Activated CD4-positive, alpha-beta memory T cell treated with anti-CD3 and anti-CD28 coated beads, Interleukin-2, amount 10 ng/mL, durations not matched to agents 7 days and 5 days (primary cell): ENCODE results near the gene HLF. TPM values are rescaled to one million over a fixed set of nuclear protein-coding genes. Genes with fewer than 3 reads are reported as not detected.

Experiments
- CTCF ChIA-PET: fragments of 350-600 bp; sonication (Branson Sonifier 250); formaldehyde crosslinking; loops from one replicate; lab custom pipeline; 2021; ENCODE audit warnings: antibody characterized with exemption, inconsistent platforms; lab: Charles Lee
- POLR2A ChIA-PET: fragments of 350-600 bp; sonication (Branson Sonifier 250); formaldehyde crosslinking; loops from one replicate; lab custom pipeline; 2021; ENCODE audit warnings: antibody characterized with exemption; lab: Charles Lee
- DNase-seq: peaks from one replicate; pipeline ENCODE4 v3.0.0-alpha.2; 2020
- H3K27ac Mint-ChIP-seq: one replicate; pipeline ENCODE4 v1.8.0; 2021; ENCODE audit warnings: mild to moderate bottlenecking, mixed read lengths
- H3K27me3 Mint-ChIP-seq: one replicate; pipeline ENCODE4 v1.8.0; 2021; ENCODE audit warnings: mixed read lengths
- H3K36me3 Mint-ChIP-seq: one replicate; pipeline ENCODE4 v1.8.0; 2021; ENCODE audit warnings: low read depth, mixed read lengths
- H3K4me1 Mint-ChIP-seq: one replicate; pipeline ENCODE4 v1.8.0; 2021; ENCODE audit warnings: mixed read lengths
- H3K4me3 Mint-ChIP-seq: one replicate; pipeline ENCODE4 v1.8.0; 2021; ENCODE audit warnings: mild to moderate bottlenecking, mixed read lengths
- H3K9me3 Mint-ChIP-seq: one replicate; pipeline ENCODE4 v1.8.0; 2021; ENCODE audit warnings: mixed read lengths
- total RNA-seq, 2 experiments: library from RNA; stranded (reverse); gene quantifications; one replicate each; pipeline ENCODE4 v1.2.3, GENCODE V29; 2021

HLF gene
- total RNA-seq, 2 experiments from 2014 or later, result 2.8 to 3.3 TPM

DNA sequence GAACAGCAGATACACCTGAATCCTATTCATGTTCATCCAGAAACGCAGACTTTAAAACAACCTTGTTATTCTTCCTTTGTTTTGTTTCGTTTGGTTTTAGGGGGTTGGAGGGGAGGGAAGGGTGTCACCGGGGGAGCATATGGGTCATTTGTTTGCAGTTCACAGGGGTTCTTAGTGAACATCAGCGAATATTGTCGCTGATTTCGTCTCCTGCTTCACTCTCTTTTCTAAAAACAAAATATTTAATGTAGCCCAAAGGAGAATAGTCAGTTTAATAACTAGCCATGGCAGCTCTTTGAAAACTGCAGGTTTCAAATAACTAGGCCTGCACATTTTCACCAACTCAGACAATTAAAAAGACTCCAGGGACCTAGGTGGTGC is 37.6 kb downstream of the HLF start:
- no peaks in the 10 kb centered on the region for H3K27me3 Mint-ChIP-seq
- ChIA-PET POLR2A (no interaction called here), CTCF (no interaction called here)
- no peak overlapping the region for H3K27ac Mint-ChIP-seq
- H3K4me1 Mint-ChIP-seq, result peaks cover 13% of the 10 kb centered on the region
- H3K36me3 Mint-ChIP-seq, result no peaks in the 10 kb centered on the region
- no peak for DNase-seq
- H3K4me3 Mint-ChIP-seq, result no peak overlapping the region
- no peaks in the 10 kb centered on the region for H3K9me3 Mint-ChIP-seq

GRCh38 chr17:55303008-55303493 is 38.3 kb downstream of the HLF start:
- ChIA-PET POLR2A (interaction anchor here (1.1 to 1.3 kb wide), 2 partner anchors 41 to 45 kb away, joined by 3 to 4 read pairs; no protein-coding TSS in a partner anchor), CTCF (interaction anchor here (0.8 to 1.2 kb wide), 6 partner anchors 8 to 310 kb away, joined by 3 to 7 read pairs (median 4); no protein-coding TSS in a partner anchor)
- Mint-ChIP-seq H3K4me1 (peaks cover 13% of the 10 kb centered on the region), H3K27me3 (no peaks in the 10 kb centered on the region), H3K27ac (no peak overlapping the region), H3K36me3 (no peaks in the 10 kb centered on the region), H3K9me3 (no peaks in the 10 kb centered on the region), H3K4me3 (no peak overlapping the region)
- no peak for DNase-seq

DNA sequence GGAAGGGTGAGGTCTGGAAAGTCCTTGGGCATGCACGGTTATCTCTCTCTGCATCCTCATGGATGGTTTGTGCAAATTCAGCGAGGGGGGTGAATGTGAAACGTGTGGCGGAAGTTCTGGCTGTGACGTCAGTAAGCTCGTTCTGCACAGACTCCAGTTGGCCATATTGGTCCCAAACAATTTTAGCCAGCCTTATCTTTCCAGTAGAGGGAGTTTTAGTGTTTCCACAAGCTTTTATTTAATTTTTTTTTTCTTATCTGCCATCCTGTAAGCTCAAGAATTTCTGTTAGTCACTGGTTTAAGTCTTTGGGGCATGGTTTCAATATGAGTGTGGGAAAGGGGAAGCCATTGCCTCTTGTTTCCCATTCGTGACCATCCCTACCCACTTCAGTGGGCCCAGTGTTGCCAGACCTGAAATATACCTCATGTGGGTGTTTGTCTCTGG is 39.0 kb downstream of the HLF start:
- Mint-ChIP-seq H3K36me3 (no peaks in the 10 kb centered on the region), H3K27ac (no peak overlapping the region), H3K9me3 (no peaks in the 10 kb centered on the region), H3K4me1 (peaks cover 13% of the 10 kb centered on the region), H3K4me3 (no peak overlapping the region), H3K27me3 (no peaks in the 10 kb centered on the region)
- POLR2A ChIA-PET, result interaction anchor here (1.1 to 1.3 kb wide), 2 partner anchors 41 to 44 kb away, joined by 3 to 4 read pairs; no protein-coding TSS in a partner anchor
- DNase-seq, result no peak
- CTCF ChIA-PET, result interaction anchor here (0.8 to 1.2 kb wide), 6 partner anchors 9 to 311 kb away, joined by 3 to 7 read pairs (median 4); no protein-coding TSS in a partner anchor

GRCh38 chr17:55304171-55304859 is 39.6 kb downstream of the HLF start:
- H3K4me3 Mint-ChIP-seq, result no peak overlapping the region
- H3K36me3 Mint-ChIP-seq, result no peaks in the 10 kb centered on the region
- no peaks in the 10 kb centered on the region for H3K27me3 Mint-ChIP-seq
- DNase-seq, result no peak
- peaks cover 13% of the 10 kb centered on the region for H3K4me1 Mint-ChIP-seq
- ChIA-PET CTCF (interaction anchor here (0.8 to 1.2 kb wide), 5 partner anchors 10 to 87 kb away, joined by 3 to 7 read pairs (median 5); no protein-coding TSS in a partner anchor), POLR2A (interaction anchor here (1.1 to 1.3 kb wide), 2 partner anchors 40 to 44 kb away, joined by 3 to 4 read pairs; no protein-coding TSS in a partner anchor)
- H3K27ac Mint-ChIP-seq, result no peak overlapping the region
- H3K9me3 Mint-ChIP-seq, result no peaks in the 10 kb centered on the region

DNA sequence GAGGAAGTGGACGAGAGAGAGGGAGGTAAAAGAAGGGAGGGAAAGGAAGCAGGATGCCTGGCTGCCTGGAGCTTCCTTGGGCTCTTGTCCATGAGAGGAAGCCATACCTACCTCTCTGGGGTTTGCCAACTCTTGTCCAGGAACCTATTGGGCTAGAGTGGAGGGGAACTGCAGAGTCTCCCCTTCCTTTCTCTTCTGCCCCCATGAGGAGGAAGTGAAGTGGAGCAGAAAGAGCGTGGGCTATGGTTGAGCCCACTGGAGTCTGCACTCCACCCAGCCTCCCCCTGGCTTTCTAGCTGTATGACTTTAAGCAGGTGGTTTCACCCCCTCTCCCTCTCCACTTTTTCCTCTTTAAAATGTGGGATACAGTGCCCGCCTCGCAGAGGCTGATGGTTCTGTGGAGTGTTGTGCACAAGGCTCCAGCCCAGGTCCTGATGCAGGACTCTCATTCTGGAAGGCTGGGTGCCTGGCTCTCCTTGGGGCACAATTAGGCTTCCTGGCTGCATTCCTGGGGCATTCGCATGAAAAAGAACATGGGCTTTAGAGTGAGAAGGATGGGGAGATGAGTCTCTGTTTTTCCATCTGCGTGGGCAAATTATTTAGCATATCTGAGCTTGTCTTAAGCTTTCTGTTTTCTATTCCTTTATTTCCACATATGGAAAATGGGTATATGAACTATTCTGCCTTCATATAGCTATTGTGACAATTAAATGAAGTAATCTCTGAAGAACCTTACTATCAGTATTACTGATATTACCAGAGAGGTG is 40.7 kb downstream of the HLF start:
- Mint-ChIP-seq H3K4me1 (peaks cover 13% of the 10 kb centered on the region), H3K4me3 (no peak overlapping the region), H3K27ac (no peak overlapping the region), H3K36me3 (no peaks in the 10 kb centered on the region), H3K27me3 (no peaks in the 10 kb centered on the region), H3K9me3 (no peaks in the 10 kb centered on the region)
- POLR2A ChIA-PET, result no interaction called here
- no peak for DNase-seq
- CTCF ChIA-PET, result interaction anchor here (1.1 kb wide), 1 partner anchor 43 kb away, joined by 3 read pairs; no protein-coding TSS in a partner anchor

DNA sequence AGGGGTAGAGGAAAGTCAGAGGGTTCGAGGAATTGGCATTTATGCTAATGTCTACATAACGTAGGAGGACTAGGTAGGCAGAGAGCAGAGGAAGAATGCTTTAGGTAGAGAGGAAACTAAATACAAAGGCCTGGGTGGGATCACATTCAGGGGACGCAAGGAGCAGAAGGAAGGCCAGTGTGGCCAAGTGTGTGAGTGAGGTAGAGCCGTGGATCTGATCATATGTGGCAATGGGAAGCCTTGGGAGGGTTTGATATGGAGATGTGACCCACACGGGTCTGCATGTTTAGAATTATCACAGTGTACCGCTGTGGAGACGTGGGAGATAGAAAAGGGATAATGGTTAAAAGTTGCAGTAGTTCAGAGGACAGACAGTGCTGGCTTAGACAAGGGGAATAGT is 43.1 kb downstream of the HLF start:
- POLR2A ChIA-PET, result no interaction called here

DNA sequence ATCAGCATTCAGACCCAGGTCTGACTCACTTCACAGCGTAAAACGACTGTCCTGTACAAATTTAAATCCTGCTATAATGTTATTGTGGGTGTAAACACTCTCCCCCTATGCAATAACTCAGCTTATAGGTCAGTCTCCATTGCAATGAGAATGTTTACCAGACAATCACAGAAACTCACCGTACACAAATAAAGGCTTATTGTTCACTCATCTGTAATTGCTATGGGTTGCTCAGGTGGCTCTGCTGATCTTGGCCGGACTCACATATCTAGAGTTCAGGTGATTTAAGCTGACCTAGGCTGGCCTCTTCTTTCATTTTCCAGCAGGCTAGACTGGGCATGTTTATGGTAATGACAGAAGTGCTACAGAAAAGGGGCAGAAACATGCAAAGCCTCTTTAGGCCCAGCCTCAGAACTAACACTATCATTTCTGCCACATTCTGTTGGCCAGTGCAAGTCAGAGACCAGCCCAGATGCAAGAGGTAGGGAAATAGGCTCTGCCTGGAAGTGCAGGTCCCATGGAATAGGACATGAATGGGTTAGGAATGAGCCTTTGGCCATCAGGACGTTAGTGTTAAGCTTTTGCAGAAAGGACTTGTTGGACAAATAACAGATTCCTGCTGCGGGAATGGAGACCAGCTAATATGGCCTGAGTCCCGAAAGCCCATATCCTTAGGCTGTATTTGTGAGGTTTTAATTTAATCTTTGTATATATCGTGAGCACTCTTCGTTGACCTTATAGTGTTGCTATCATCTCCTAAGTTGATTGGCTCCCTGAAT is 44.0 kb downstream of the HLF start:
- Mint-ChIP-seq H3K9me3 (no peaks in the 10 kb centered on the region), H3K36me3 (no peaks in the 10 kb centered on the region), H3K27me3 (no peaks in the 10 kb centered on the region), H3K27ac (no peak overlapping the region), H3K4me1 (peaks cover 16% of the 10 kb centered on the region), H3K4me3 (no peak overlapping the region)
- ChIA-PET POLR2A (no interaction called here), CTCF (interaction anchor here (1.0 kb wide), 1 partner anchor 47 kb away, joined by 3 read pairs; no protein-coding TSS in a partner anchor)
- DNase-seq, result no peak

More for the DNA sequence above, 43.1 kb downstream of the HLF start:
- Mint-ChIP-seq H3K27me3 (no peaks in the 10 kb centered on the region), H3K9me3 (no peaks in the 10 kb centered on the region), H3K4me3 (no peak overlapping the region), H3K27ac (no peak overlapping the region), H3K4me1 (peaks cover 13% of the 10 kb centered on the region), H3K36me3 (no peaks in the 10 kb centered on the region)
- CTCF ChIA-PET, result interaction anchor here (0.8 kb wide), 1 partner anchor 42 kb away, joined by 3 read pairs; no protein-coding TSS in a partner anchor
- DNase-seq, result no peak

GRCh38 chr17:55311767-55312375 is 47.1 kb downstream of the HLF start:
- Mint-ChIP-seq H3K9me3 (peaks cover 4% of the 10 kb centered on the region), H3K27ac (no peak overlapping the region), H3K27me3 (no peaks in the 10 kb centered on the region), H3K4me3 (no peak overlapping the region), H3K36me3 (peaks cover 4% of the 10 kb centered on the region), H3K4me1 (peaks cover 31% of the 10 kb centered on the region)
- no peak for DNase-seq
- ChIA-PET POLR2A (interaction anchor here (0.6 kb wide), 1 partner anchor 24 kb away, joined by 3 read pairs; no protein-coding TSS in a partner anchor), CTCF (no interaction called here)

DNA sequence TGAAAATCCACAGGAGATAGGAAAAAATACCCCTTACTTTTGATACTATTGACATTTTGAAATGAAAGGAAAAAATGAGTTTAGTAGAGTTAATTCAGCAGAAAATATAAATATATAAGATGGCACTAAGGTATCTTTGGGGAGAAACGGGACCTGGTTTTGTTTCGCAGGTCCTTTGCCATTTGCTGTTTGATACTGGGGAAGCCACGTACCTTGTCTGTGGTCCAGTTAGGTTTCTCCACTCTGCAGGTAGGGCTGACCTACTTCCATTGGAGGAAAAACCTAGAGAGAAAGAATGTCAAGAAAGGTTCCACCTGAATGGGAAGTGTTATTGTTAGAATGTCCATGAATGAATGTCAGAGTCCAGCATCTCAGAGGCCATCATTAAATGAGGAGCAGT is 48.1 kb downstream of the HLF start:
- Mint-ChIP-seq H3K36me3 (peaks cover 4% of the 10 kb centered on the region), H3K4me1 (peaks cover 31% of the 10 kb centered on the region), H3K27ac (no peak overlapping the region), H3K4me3 (no peak overlapping the region), H3K9me3 (peaks cover 4% of the 10 kb centered on the region), H3K27me3 (no peaks in the 10 kb centered on the region)
- ChIA-PET POLR2A (no interaction called here), CTCF (interaction anchor here (0.9 kb wide), 1 partner anchor 35 kb away, joined by 3 read pairs; no protein-coding TSS in a partner anchor)
- DNase-seq, result no peak

- no peaks in the 10 kb centered on the region for H3K27me3 Mint-ChIP-seq
- peaks cover 31% of the 10 kb centered on the region for H3K4me1 Mint-ChIP-seq
- peaks cover 4% of the 10 kb centered on the region for H3K9me3 Mint-ChIP-seq
- no peak overlapping the region for H3K4me3 Mint-ChIP-seq
- POLR2A ChIA-PET, result interaction anchor here (2.0 kb wide), 1 partner anchor 31 kb away, joined by 10 read pairs; no protein-coding TSS in a partner anchor
- no peak for DNase-seq
- CTCF ChIA-PET, result no interaction called here
- peaks cover 6% of the 10 kb centered on the region for H3K36me3 Mint-ChIP-seq
- H3K27ac Mint-ChIP-seq, result peak overlapping the region; percentile 64
Observed at GRCh38 chr17:55314061-55314783, 49.5 kb downstream of the HLF start.

- CTCF ChIA-PET, result interaction anchor here (0.6 kb wide), 1 partner anchor 33 kb away, joined by 3 read pairs; no protein-coding TSS in a partner anchor
Observed at GRCh38 chr17:55314784-55315491, 50.2 kb downstream of the HLF start.

More at GRCh38 chr17:55314784-55315491, 50.2 kb downstream of the HLF start:
- peaks cover 4% of the 10 kb centered on the region for H3K9me3 Mint-ChIP-seq
- DNase-seq, result peak; percentile 37
- peak overlapping the region; percentile 64 for H3K27ac Mint-ChIP-seq
- POLR2A ChIA-PET, result interaction anchor here (1.6 to 2.0 kb wide), 2 partner anchors 26 to 30 kb away, joined by 3 to 10 read pairs; no protein-coding TSS in a partner anchor
- H3K36me3 Mint-ChIP-seq, result peaks cover 6% of the 10 kb centered on the region
- no peaks in the 10 kb centered on the region for H3K27me3 Mint-ChIP-seq
- peak overlapping the region; percentile 15 for H3K4me3 Mint-ChIP-seq
- peaks cover 31% of the 10 kb centered on the region for H3K4me1 Mint-ChIP-seq
